GM18951 (cell line): ENCODE results near the gene ATP6V0A4.
"Not testable (repeated sequence)": the region's sequence is repeated elsewhere in the genome, so short reads cannot be mapped to it uniquely, and the experiment has no call there.

ENCODE experiments used
- POLR2A ChIP-seq: IDR thresholded peaks from 4 replicates; pipeline ENCODE4 v1.6.1; 2011; ENCODE audit warnings: mild to moderate bottlenecking; ENCODE audit not compliant: insufficient read length, insufficient read depth; ENCODE audit errors: extremely low read depth
- in situ Hi-C: fragments of 300-500 bp; cut with MboI; formaldehyde crosslinking; loops from one replicate; pipeline ENCODE4 v1.12.0; 2022; ENCODE audit warnings: low sequenced_read_pairs, mixed read lengths, inconsistent platforms; ENCODE audit not compliant: unreplicated experiment

ATP6V0A4 gene

DNA sequence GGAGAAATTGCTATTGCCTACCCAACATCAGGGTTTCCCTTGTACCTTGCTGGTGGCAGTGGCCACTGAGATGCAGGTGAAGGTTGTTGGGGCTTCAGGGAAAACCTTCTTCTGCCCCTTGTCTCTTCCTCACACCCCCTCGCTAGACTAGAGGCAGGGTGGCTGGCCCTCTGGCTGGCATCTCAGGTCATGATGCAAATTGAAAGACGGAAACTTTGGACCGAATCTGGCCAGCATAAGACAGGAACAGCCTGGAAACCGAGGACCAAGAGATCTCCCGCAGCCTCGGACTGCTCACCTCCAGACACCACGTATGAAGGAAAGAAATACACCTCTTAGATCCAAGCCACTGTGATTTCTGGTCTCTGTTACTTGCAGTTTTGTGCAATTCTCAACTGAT, 99.7 kb downstream of the ATP6V0A4 start:
- TF ChIP-seq POLR2A, result no peak
- in situ Hi-C loops, result no loop called here

- in situ Hi-C loops, result no loop called here
- no peak for TF ChIP-seq POLR2A
Observed at GRCh38 chr7:138697535-138698182, 100.3 kb downstream of the ATP6V0A4 start.

GRCh38 chr7:138695776-138696175, 102.2 kb downstream of the ATP6V0A4 start:
- in situ Hi-C loops, result not testable (repeated sequence)

DNA sequence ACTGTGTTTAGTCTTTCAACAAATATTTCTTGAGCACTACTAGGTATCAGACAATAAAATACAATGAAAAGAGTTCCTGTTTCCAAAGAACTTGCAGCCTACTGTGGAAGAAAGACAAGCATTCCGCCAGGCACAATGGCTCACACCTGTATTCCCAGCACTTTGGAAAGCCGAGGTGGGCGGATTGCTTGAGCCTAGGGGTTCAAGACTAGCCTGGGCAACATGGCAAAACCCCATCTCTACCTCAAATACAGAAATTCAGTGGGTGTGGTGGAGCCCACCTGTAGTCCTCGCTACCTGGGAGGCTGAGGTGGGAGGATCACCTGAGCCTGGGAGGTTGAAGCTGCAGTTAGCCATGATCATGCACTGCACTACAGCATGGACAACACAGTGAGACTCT, 102.9 kb downstream of the ATP6V0A4 start:
- no peak for TF ChIP-seq POLR2A

DNA sequence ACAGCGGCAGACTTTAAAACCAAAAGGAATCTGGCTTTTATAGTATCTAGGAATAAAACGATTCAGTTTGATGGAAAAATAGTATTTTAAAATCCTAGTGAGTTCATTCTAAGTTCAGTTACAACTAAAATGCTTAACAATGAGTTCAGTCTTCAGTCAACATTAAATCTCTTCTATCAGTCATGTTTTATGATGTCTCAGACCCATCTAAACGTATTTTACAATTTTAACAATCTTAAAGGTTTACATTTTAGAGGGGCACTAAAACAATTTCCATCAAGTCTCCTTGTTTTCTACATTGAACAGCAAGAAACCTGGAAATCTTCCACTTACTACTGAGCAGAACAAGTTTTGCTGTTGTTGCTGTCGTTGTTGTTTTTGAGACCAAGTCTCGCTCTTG, 106.8 kb downstream of the ATP6V0A4 start:
- in situ Hi-C loops, result no loop called here
- TF ChIP-seq POLR2A, result no peak

More for the DNA sequence above, 102.9 kb downstream of the ATP6V0A4 start:
- in situ Hi-C loops, result no loop called here

- TF ChIP-seq POLR2A, result no peak
- in situ Hi-C loops, result no loop called here
Observed at GRCh38 chr7:138690495-138690894, 107.5 kb downstream of the ATP6V0A4 start.

GRCh38 chr7:138688037-138688436, 110.0 kb downstream of the ATP6V0A4 start:
- in situ Hi-C loops, result not testable (repeated sequence)

DNA sequence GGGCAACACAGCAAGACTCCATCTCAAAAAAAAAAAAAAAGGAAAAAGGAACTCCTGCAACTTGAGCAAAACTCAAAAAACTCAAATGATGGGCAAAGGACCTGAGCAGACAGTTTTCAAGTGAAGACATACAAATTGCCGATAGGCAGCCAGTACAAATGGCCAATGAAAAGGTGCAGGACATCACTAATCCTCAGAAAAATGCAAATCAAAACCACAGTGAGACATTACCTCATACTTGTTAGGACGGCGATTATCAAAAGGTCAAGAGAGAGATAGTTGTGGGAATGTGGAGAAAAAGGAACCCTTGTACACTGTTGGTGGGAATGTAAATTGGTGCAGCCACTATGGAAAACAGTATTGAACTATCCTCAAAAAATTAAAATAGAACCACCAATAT, 113.7 kb downstream of the ATP6V0A4 start:
- no peak for TF ChIP-seq POLR2A
- in situ Hi-C loops, result no loop called here

GRCh38 chr7:138679793-138680192, 118.2 kb downstream of the ATP6V0A4 start:
- in situ Hi-C loops, result no loop called here
- TF ChIP-seq POLR2A, result no peak

DNA sequence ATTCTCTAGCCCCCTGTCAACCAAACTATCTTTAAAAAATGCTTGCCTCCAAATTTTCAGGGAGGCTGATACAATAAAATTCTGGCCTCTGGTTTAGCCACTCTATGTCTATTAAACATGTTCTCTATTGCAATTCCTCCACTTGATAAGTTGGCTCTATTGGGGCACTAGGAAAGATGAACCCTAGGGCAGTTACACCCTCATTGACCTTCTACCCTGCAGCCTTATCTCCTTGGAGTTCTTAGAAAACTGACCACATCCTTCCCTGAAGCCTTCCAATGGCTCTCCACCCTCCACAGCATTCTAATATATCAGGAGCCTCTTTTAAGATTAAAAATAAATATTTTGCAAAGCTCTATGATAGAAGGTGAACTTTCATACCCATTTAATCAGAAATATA, 127.4 kb downstream of the ATP6V0A4 start:
- no peak for TF ChIP-seq POLR2A
- in situ Hi-C loops, result no loop called here

GRCh38 chr7:138669364-138669763, 128.6 kb downstream of the ATP6V0A4 start:
- no peak for TF ChIP-seq POLR2A
- in situ Hi-C loops, result no loop called here

- in situ Hi-C loops, result no loop called here
- no peak for TF ChIP-seq POLR2A
Observed at GRCh38 chr7:138668946-138669345, 129.1 kb downstream of the ATP6V0A4 start.

DNA sequence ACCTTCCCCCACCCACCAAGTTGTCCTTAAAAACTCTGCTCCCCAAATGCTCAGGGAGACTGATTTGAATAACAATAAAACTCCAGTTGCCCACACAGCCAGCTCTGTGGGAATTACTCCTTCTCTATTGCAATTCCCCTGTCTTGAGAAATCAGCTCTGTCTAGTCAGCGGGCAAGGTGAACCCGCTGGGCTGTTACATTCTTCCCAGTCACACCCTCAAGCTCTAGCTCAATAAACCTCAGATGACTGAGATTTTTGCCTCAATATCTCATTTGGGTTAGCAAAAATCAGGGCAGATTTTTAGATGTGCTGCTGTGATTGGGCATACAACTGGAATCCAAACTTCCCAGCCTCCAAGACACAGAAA, 129.8 kb downstream of the ATP6V0A4 start:
- no peak for TF ChIP-seq POLR2A

DNA sequence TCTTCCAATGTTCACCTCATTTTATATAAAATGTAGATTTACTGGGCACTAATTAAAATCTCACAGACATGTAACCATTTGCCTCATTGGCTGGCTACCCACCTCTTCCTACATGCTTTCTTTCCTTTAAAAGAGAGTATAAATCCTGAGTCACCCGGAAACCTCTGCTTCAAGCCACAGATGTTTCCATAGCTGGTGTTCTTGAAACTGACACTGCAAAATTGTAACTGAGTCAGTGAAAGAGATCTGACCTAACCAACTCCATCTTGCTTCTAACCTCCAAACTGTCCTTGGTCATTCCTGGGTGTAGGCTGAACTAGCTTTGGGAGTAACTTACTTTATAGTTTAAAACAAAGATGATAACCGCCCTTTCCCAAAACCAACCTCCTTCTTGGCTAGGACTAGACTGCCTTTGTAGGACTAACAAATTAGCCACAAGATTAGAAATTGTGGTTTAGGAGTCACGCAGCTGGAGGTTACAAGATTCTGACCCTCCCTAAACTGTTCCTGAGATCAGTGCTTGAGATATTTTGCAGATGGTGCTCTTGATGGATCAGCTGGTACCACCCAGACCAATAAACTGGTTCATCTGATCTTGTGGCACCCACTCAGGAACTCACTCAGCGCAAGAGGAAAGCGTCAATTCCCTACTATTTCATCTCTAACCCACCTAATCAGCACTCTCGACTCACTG, 130.3 kb downstream of the ATP6V0A4 start:
- no peak for TF ChIP-seq POLR2A
- in situ Hi-C loops, result no loop called here

More for the DNA sequence above, 129.8 kb downstream of the ATP6V0A4 start:
- in situ Hi-C loops, result no loop called here
